Measurements from ENCODE around the gene F2RL2.
"Not testable (repeated sequence)": the region's sequence is repeated elsewhere in the genome, so short reads cannot be mapped to it uniquely, and the experiment has no call there.

F2RL2 gene

GRCh38 chr5:76620166-76620565 is 3.0 kb downstream of the F2RL2 start:
- DNase-seq (ENCODE audit: low read depth): no peak

GRCh38 chr5:76617675-76618074 is 5.5 kb downstream of the F2RL2 start:
- DNase-seq (ENCODE audit: low read depth): peak; percentile 96

DNA sequence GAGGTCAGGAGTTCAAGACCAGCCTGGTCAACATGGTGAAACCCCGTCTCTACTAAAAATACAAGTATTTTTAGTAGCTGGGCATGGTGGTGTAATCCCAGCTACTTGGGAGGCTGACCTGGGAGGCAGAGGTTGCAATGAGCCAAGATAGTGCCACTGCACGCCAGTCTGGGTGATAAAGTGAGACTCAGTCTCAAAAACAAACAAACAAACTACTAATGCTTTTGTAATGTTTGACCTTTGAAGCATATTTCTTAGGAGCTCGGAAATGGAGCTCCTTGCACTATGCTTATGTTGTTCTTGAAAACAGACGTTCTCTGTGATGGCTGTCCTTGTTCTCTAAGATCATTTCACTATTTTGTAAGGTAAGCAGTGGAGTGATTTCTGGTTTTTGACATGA is 6.0 kb downstream of the F2RL2 start:
- peak; percentile 70 for DNase-seq (ENCODE audit: low read depth)

GRCh38 chr5:76616206-76616605 is 7.0 kb downstream of the F2RL2 start:
- no peak for DNase-seq (ENCODE audit: low read depth)

- peak; percentile 65 for DNase-seq (ENCODE audit: low read depth)
These were observed 7.4 kb downstream of the F2RL2 start for GRCh38 chr5:76615759-76616158.

- DNase-seq (ENCODE audit: low read depth): no peak
These were observed 10.3 kb downstream of the F2RL2 start for GRCh38 chr5:76612942-76613341.

- DNase-seq (ENCODE audit: low read depth): peak; percentile 40
These were observed 13.0 kb downstream of the F2RL2 start for GRCh38 chr5:76610196-76610595.

DNA sequence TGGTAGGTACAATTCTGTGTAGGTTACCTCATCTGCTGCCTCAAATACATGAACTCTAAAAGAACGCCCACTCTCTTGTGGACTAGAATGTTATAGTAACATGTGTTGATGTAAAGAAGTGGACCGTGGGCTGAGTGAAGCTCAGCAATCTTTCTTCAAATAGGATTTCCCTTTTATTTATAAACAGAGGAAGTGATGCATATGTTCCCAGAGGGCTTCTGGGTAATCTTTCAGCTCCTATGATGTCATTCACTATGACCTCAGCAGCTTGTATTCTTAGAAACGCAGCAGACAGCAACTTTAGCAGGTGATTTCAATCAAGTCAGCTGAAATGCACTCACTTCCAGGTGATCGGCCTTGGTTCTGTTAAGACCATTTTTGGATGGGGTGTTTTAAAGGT is 14.4 kb downstream of the F2RL2 start:
- DNase-seq (ENCODE audit: low read depth): peak; percentile 47

GRCh38 chr5:76607353-76607871 is 15.8 kb downstream of the F2RL2 start:
- peak; percentile 52 for DNase-seq (ENCODE audit: low read depth)

- DNase-seq (ENCODE audit: low read depth): no peak
These were observed 16.5 kb downstream of the F2RL2 start for GRCh38 chr5:76606701-76607100.

DNA sequence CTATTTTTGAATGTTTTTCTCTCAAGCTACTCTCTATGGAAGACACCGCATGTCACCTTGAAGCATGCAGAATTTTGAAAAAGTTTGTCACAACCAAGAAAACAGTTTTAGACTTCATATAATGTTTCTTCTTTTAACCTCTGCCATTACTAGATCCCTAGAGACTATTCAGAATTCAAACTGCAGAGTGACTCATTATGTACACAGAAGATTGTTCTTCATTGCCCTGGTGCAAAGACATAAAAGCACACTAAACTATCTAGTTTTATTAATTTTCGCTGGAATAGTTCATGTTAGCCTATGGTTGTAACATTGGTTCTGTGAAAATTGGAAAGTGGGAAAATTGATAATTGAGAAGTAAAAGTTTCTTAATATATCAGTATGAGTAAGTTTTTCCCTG is 18.4 kb downstream of the F2RL2 start:
- DNase-seq (ENCODE audit: low read depth): peak; percentile 60

- not testable (repeated sequence) for DNase-seq (ENCODE audit: low read depth)
These were observed 19.2 kb downstream of the F2RL2 start for GRCh38 chr5:76603991-76604390.

DNA sequence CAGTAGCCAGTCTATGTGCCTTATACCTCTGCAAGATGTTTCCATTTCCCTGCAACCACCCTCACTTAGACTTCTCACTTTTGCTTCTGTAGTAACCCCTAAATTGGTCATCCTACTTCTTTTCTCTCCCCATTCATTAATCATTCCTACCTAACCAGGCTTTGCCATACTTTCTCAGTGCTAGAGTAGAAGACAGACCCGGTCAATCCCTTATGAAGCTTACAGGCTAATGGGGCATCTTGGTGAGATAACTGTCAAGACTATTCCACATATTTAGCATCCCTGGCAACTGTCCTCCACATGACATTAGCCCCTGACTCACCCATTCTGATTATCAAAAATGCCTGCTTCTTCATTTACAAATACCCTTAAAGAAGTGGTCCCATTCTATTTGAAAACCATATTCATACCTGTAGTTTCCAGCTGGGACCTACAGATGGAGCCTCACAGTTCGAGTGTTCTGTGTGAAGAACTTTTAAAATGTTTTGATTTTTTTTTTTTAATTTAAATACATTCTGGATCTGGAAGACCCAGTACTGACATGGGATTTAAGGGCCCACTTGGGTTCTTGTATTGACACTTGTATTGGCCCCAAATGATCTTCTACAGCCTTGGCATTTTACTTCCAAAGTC is 21.0 kb downstream of the F2RL2 start:
- DNase-seq (ENCODE audit: low read depth): no peak

- DNase-seq (ENCODE audit: low read depth): peak; percentile 77
These were observed 21.7 kb downstream of the F2RL2 start for GRCh38 chr5:76601470-76601869.

DNA sequence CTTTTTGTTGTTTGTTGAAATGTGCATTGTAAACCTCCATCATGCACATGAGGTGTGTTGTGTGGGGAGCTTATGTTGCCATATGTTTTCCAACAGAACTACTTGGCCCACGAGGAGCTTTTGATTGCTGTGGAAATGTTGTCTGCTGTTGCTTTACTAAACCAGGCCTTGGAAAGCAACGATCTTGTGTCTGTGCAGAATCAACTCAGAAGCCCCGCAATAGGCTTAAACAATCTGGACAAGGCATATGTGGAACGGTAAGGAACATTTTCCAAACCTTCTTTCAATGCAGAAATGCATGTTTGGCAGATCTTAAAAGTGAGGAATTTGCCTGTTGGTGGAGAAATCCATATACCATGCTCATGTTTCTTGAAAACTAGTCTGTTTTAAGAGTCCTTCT is 22.5 kb downstream of the F2RL2 start:
- DNase-seq (ENCODE audit: low read depth): no peak

- no peak for DNase-seq (ENCODE audit: low read depth)
These were observed 24.7 kb downstream of the F2RL2 start for GRCh38 chr5:76598531-76598930.

DNA sequence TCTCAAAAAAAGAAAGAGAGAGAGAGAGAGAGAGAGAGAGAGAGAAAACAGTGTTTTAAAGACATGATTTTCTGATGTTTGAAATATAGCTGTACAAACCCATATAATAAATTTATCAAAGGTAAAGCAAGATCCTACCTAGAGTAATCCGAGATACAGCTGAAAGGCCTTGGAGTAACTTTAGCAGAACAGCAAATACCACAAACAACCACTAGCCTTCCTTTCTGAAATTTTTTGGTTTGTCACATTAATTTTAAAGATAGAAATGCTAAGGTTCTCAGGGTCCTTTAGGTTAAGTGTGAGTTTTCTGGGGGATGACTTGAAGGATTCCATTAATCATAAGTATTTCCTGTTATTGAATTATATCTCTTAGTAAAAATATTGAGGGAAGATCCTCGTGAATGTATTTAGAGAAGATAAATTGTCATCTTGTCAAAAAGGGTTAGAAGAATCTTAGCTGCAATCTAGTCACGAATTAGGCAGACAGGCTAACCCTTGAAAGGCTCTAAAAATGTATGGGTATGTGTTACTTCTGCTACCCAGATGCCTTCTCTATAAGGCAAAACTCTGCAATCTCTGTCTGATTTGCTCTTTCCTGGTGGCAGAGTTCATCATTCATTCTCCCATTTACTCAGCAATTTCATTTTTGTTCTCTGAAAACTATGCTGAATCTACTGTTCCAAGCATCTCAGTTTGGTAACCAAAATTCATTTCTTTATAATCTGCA is 27.3 kb downstream of the F2RL2 start:
- DNase-seq (ENCODE audit: low read depth): no peak

DNA sequence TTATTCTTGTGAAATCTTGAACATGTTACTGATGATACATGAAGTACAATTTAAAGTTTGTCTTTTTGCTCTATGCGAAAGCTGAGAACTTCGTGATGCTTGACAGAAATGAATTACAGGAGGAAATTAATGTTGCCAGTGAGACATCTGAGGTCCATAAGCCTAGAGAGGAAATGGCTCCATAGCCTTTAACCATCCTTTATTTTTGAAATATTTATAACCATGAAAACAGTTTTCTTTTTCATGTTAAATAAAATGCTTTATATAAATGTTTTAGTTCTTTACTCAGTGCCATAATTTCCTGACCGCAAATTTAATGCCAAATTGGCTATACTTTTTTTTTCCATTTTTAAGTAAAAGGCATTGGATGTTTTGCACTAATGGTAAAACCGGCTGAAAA is 29.1 kb downstream of the F2RL2 start:
- DNase-seq (ENCODE audit: low read depth): no peak

DNA sequence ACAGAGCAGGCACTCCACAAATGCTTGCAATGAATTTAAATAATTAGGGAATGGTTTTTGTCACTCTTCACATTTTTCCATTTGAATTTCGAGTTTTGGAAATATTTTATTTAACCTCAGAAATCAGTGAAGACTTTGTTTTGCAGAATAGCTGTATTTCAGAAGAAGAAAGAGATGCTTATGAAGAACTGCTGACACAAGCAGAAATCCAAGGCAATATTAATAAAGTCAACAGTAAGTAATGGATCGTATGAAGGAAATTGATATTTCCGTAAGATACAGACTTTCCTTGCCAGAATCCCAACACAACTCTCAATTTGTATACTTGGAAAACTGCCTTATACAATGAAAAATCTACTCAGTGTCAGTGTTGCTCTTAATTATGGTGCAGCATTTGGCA is 30.5 kb downstream of the F2RL2 start:
- DNase-seq (ENCODE audit: low read depth): no peak

- no peak for DNase-seq (ENCODE audit: low read depth)
These were observed 31.8 kb downstream of the F2RL2 start for GRCh38 chr5:76591366-76591765.

DNA sequence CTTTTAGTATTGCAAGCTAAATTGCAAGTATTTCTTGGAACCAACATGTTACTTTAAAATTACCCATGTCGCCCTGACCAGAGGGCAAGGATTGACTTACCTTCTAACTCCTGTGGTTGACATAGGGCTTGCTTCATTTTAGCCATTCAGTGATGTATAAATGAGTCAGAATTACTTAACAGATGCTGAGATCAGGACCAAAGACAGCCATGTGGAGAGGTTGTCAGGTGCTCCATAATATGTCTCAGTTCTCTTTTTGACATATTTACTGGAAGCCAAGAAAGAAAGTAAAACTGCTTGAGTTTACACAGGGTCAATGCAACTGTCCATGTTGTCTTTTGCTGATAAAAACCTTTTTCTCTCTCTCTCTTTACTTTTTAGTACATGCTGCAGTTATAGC is 33.2 kb downstream of the F2RL2 start:
- no peak for DNase-seq (ENCODE audit: low read depth)

- no peak for DNase-seq (ENCODE audit: low read depth)
These were observed 36.7 kb downstream of the F2RL2 start for GRCh38 chr5:76586531-76586930.

DNA sequence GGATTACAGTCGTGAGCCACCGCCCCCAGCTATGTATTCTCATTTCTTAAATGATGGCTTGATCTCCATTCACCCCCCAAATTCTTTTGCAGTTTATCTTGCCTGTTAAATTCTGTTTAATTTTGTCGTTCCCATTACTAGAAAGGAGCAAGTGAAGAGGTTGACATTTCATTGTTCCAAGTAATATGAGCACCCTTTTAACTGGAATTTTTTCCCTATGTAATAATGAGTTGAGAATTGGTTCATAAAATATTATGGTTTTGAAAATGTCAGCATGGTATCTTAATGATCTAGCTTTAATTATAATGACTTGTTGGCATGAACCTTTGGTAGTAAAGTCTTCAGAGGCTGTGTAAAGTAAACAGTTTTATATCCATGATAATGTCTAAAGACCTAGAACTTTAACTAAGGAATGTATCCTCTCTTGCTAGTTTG is 37.4 kb downstream of the F2RL2 start:
- DNase-seq (ENCODE audit: low read depth): no peak

Measured in EH (cell line).